Astrocyte of the cerebellum (primary cell): ENCODE results near the gene CCSAP.

Experiments used
- DNase-seq: peaks from one replicate; pipeline ENCODE4 v3.0.0-alpha.2; 2011; ENCODE audit warnings: low read depth
- H3K4me3 ChIP-seq: 2 replicates; pipeline ENCODE4 v1.5.1; 2011; ENCODE audit warnings: mild to moderate bottlenecking, low read depth, low read length, moderate library complexity
- CTCF ChIP-seq: IDR thresholded peaks from 2 replicates; pipeline ENCODE4 v1.5.1; 2012; ENCODE audit warnings: low read length, low read depth, moderate library complexity, mild to moderate bottlenecking; ENCODE audit errors: missing control alignments
- in situ Hi-C: cut with HindIII; loops from 2 replicates; pipeline ENCODE4 v1.10.0; 2017; ENCODE audit warnings: low sequenced_read_pairs

CCSAP gene

DNA sequence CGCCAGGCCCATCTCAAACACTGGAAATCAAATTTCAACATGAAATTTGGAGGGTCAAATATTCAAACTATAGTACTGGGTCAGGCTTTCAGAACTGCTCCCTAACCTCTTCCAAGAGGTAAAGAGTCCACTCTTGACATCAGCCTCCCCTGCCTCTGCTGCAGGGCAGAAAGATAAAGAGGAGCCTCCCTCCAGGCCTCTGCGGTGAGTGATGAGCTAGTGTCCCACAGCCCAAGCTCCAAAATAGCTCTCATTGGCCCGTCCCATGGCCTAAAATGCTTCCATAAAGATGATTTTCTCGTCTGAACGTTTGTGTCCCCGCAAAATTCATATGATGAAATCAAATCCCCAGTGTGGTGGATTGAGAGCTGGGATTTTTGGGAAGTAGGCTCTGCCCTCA, 33.7 kb upstream of the CCSAP start:
- DNase-seq = no peak

DNA sequence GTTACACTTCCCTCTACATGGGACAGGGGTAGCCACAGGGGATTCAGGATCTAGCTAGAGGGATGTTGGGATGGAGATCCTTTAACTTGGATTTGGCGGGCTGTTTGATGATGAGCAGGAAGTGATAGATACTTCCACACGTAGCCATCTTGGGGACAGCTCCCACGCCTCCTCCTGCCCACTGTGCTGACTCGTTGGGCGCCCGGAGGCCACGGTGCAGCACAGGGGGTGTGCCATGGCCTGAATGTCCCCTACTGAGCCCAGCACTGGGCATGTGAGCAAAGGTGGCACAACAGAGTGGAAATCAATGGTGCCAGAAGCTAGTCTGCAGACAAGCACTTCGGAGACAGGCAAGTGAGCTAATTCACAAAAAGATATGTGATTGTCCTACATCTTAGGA, 31.6 kb upstream of the CCSAP start:
- DNase-seq = no peak
- in situ Hi-C loops = no loop called here
- no peak for TF ChIP-seq CTCF
- H3K4me3 ChIP-seq = no peak overlapping the region

More for the DNA sequence above, 33.7 kb upstream of the CCSAP start:
- in situ Hi-C loops = no loop called here
- no peak overlapping the region for H3K4me3 ChIP-seq
- no peak for TF ChIP-seq CTCF

DNA sequence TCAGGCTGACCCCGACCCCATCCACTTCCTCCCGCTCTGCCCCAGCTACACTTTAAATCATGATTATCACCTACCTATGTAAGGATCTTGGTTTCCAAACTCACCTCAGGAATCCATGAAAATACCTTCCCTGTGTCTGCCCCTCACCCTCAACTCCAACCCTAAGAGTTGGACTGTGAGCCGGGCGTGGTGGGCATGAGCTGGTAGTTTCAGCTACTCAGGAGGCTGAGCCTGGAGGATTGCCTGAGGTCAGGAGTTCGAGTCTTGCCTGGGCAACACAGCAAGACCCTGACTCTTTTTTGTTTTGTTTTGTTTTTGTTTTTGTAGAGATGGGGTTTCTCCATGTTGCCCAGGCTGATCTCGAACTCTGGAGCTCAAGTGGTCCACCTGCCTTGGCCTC, 30.5 kb upstream of the CCSAP start:
- in situ Hi-C loops = no loop called here
- no peak for TF ChIP-seq CTCF
- H3K4me3 ChIP-seq = no peak overlapping the region
- no peak for DNase-seq

- H3K4me3 ChIP-seq = no peak overlapping the region
- no peak for TF ChIP-seq CTCF
- in situ Hi-C loops = no loop called here
- DNase-seq = no peak
These were observed 29.4 kb upstream of the CCSAP start for GRCh38 chr1:229372251-229372650.

DNA sequence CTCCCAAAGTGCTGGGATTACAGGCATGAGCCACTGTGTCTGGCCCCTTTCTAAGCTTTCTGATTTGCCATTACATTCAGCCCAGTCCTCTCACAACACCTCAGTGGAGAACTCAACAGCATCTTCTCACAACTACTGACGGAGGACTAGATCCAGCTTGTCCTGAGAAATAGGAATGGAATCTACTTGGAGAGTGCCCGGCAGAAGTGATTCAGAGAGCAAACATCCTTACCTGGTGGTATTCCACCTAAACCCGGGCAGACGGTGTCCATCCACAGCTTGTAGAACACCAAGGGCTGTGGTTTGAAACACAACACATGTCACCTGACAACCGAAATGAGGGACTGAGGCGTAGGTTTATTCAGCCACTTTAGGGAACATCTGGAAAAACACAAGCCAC, 28.8 kb upstream of the CCSAP start:
- in situ Hi-C loops = no loop called here
- no peak overlapping the region for H3K4me3 ChIP-seq
- TF ChIP-seq CTCF = no peak
- no peak for DNase-seq

- no peak for DNase-seq
- H3K4me3 ChIP-seq = no peak overlapping the region
- in situ Hi-C loops = no loop called here
- TF ChIP-seq CTCF = no peak
These were observed 27.8 kb upstream of the CCSAP start for GRCh38 chr1:229370601-229371021.

DNA sequence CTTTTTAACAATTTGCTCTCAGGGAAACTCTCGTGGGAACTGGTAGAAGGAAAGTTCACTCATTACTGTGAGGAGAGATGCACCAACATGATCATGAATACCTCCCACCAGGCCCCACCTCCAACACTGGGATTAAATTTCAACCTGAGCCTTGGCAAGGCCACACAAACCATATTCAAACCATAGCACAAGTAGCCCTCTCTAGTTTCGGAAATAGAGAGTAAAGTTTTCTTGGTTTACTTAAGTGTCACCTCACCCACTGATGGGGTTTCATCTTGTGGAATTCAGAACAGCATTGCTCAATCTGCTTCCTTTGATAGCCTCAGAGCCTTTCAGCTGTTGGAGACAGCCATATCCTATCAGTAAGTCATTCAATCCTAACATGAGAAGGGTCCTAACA, 25.5 kb upstream of the CCSAP start:
- DNase-seq = no peak
- in situ Hi-C loops = no loop called here
- no peak for TF ChIP-seq CTCF
- H3K4me3 ChIP-seq = no peak overlapping the region
